GM21529 (cell line): ENCODE measurements around the gene SPATA31A7.
"Not testable (repeated sequence)": the region's sequence is repeated elsewhere in the genome, so short reads cannot be mapped to it uniquely, and the experiment has no call there.

ENCODE experiments used
- ATAC-seq: cut with Tn5 transposase; IDR thresholded peaks from one replicate; pipeline ENCODE4 v1.9.1; 2021; ENCODE audit not compliant: unreplicated experiment

The SPATA31A7 gene

DNA sequence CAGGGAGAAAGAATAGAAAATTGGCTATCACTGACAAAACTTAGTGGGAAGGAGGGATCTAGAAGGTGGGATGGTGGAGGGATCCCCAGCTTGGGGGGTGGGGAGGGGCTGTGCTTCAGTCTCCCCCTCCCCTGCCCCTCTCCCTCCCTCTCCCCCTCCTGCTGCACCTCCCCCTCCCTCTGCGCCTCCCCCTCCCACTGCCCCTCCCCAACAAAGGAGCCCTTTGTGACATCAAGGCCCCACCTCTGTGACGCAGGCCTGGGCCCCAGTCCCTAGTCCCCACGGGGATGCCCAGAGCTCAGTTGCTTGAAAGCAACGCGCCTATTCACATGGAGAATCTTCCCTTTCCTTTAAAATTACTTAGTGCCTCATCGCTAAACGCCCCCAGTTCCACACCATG is at the start of gene SPATA31A7:
TSS of gene SPATA31A7 (plus strand) at position 301 of the 400 bp plus-strand sequence. CDS start at position 330, 29 bp downstream.
- ATAC-seq, result not testable (repeated sequence)

DNA sequence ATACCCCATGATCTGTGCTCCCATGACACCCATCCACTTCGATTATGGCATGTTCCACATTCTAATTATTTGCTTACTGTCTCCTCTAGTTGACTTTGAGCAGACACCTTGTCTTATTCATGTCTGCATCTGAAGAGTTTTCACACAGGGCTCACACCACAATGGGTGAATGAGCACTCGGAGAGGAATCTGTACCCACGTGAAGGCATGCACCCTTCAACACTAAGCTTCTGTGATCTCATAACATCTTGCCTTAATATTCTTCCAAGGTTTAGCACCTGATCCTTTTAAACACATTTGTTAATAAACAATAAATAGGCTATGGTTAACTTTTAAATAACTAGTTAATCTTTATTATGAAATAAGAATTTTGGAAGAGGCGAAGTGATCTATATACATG is 36.6 kb downstream of the SPATA31A7 start:
- ATAC-seq, result not testable (repeated sequence)
